HepG2 (cell line): ENCODE measurements around the gene ZNF665. TPM values are rescaled to one million over a fixed set of nuclear protein-coding genes. Genes with fewer than 3 reads are reported as not detected.
"Not testable (repeated sequence)": the region's sequence is repeated elsewhere in the genome, so short reads cannot be mapped to it uniquely, and the experiment has no call there.

Source experiments
- ATAC-seq: fragments of 200-7000 bp; cut with Tn5 transposase; 3 replicates; pipeline ENCODE4 v1.9.1; 2020; ENCODE audit warnings: mild to moderate bottlenecking, moderate library complexity
- BruUV-seq: library from RNA; stranded (reverse); fragments of 400-500 nt; replicated peaks from 2 replicates; lab custom pipeline; 2021; lab: Mats Ljungman, UMichigan
- CTCF ChIA-PET: fragments of 300-600 bp; formaldehyde crosslinking; extraction: SDS; loops from one replicate; lab custom pipeline; 2021; ENCODE audit warnings: low total read pairs, inconsistent platforms, low intra/inter-chr PET ratio; lab: Yijun Ruan, JAX
- POLR2A ChIA-PET: fragments of 350-600 bp; sonication (Branson Sonifier 250); formaldehyde crosslinking; loops from one replicate; lab custom pipeline; 2020; ENCODE audit warnings: antibody characterized with exemption, inconsistent platforms; lab: Yijun Ruan, JAX
- DNase-seq: peaks from one replicate; pipeline ENCODE4 v3.0.0-alpha.2; 2015; ENCODE audit warnings: low spot score
- FAIRE-seq: peaks from 3 replicates; lab custom pipeline; 2011; peaks lifted over from hg19 to GRCh38; lab: Jason Lieb, UNC
- H2AFZ ChIP-seq: one replicate; pipeline ENCODE4 v1.6.1; 2011; ENCODE audit warnings: low read length, inconsistent platforms
- H3K27ac ChIP-seq: fragments of 300-600 bp; 3 replicates; pipeline ENCODE4 v1.8.0; 2011; ENCODE audit warnings: mixed run types, mild to moderate bottlenecking, mixed read lengths, low read length, inconsistent platforms; ENCODE audit not compliant: insufficient read depth; ENCODE audit errors: extremely low read length
- H3K27me3 ChIP-seq, 2 experiments: fragments of 200-600 bp in 1 of 2; 2 replicates in 1 of 2; 3 replicates in 1 of 2; pipeline versions ENCODE4 v1.6.0 to v1.8.0; 2011; ENCODE audit warnings: low read length in 2 of 2, mild to moderate bottlenecking in 2 of 2, moderate library complexity in 2 of 2, inconsistent platforms in 1 of 2; ENCODE audit not compliant: insufficient read depth in 2 of 2, control insufficient read depth in 1 of 2
- H3K36me3 ChIP-seq, 2 experiments: fragments of 200-600 bp in 1 of 2; replicated peaks in 1 of 2; 2 replicates in 1 of 2; 3 replicates in 1 of 2; pipeline versions ENCODE4 v1.5.1 to v1.8.0; 2011; ENCODE audit warnings: low read length in 2 of 2, inconsistent platforms in 1 of 2; ENCODE audit not compliant: insufficient read depth in 2 of 2, control insufficient read depth in 1 of 2
- H3K4me1 ChIP-seq: 2 replicates; pipeline ENCODE4 v1.5.1; 2012; ENCODE audit warnings: low read length, inconsistent platforms; ENCODE audit not compliant: insufficient read depth
- H3K4me2 ChIP-seq: 2 replicates; pipeline ENCODE4 v1.6.0; 2011; ENCODE audit warnings: low read depth, low read length, inconsistent platforms
- H3K4me3 ChIP-seq, 3 experiments: fragments of 200-600 bp in 1 of 3; sonication (generic), shearing (Covaris generic) in 1 of 3; replicated peaks in 1 of 3; 2 replicates each; pipeline ENCODE4 v1.5.1; 2011 to 2016; ENCODE audit warnings: low read length in 3 of 3, inconsistent platforms in 2 of 3, low read depth in 2 of 3, mild to moderate bottlenecking in 2 of 3, control low read depth in 1 of 3, mixed read lengths in 1 of 3; ENCODE audit not compliant: insufficient read depth in 1 of 3
- H3K79me2 ChIP-seq: one replicate; pipeline ENCODE4 v1.6.1; 2011; ENCODE audit warnings: low read length, inconsistent platforms; ENCODE audit not compliant: insufficient read depth
- H3K9ac ChIP-seq: 2 replicates; pipeline ENCODE4 v1.6.0; 2011; ENCODE audit warnings: mild to moderate bottlenecking, low read depth, low read length, inconsistent platforms; ENCODE audit not compliant: insufficient read depth
- H3K9me3 ChIP-seq: 2 replicates; pipeline ENCODE4 v1.5.1; 2012; ENCODE audit warnings: mild to moderate bottlenecking, low read length
- H4K20me1 ChIP-seq: 2 replicates; pipeline ENCODE4 v1.6.0; 2011; ENCODE audit warnings: inconsistent platforms, mild to moderate bottlenecking, low read length, moderate library complexity; ENCODE audit not compliant: insufficient read depth
- STAG1 ChIP-seq: sonication (generic); formaldehyde crosslinking; IDR thresholded peaks from 2 replicates; pipeline ENCODE4 v1.4.0; 2020; ENCODE audit warnings: missing genetic modification reagents
- ZBTB33 ChIP-seq: sonication (generic); formaldehyde crosslinking; IDR thresholded peaks from 2 replicates; pipeline ENCODE4 v1.4.0; 2020; ENCODE audit warnings: missing genetic modification reagents
- WGBS: methylation state at CpG from one replicate; pipeline ENCODE4 v1.1.6; 2017; ENCODE audit warnings: low lambda C conversion rate; 5-methylcytosine and 5-hydroxymethylcytosine counted together
- in situ Hi-C: cut with HindIII; loops from 2 replicates; pipeline ENCODE4 v1.10.0; 2017; ENCODE audit warnings: low pct_unique_long_range_greater_than_20kb; ENCODE audit not compliant: extremely low pct_ligation_motif_present
- intact Hi-C: fragments of 100-400 bp; cut with micrococcal nuclease; formaldehyde crosslinking; loops from one replicate; pipeline ENCODE4 v1.10.0; 2022; ENCODE audit not compliant: unreplicated experiment
- polyA plus RNA-seq, 8 experiments: library from polyadenylated mRNA; depleted of rRNA in 3 of 8; stranded (reverse) in 7 of 8; unstranded in 1 of 8; fragments of >200 nt; fragmentation: Illumina TruSeq in 4 of 8; extraction: Trizol in 4 of 8; gene quantifications; 2 replicates each; pipeline versions ENCODE4 v1.2.1 to v1.2.3, GENCODE V29; 2011 to 2016; ENCODE audit warnings: low read depth in 4 of 8, missing spikeins in 1 of 8, mixed read lengths in 1 of 8; ENCODE audit not compliant: insufficient read depth in 1 of 8
- total RNA-seq, 5 experiments: library from RNA; depleted of rRNA; stranded (reverse); fragments of >200 nt; fragmentation: Illumina TruSeq; extraction: Trizol; gene quantifications; 2 replicates each; pipeline ENCODE4 v1.2.3, GENCODE V29; 2016; ENCODE audit warnings: low read depth in 1 of 5
- TF ChIP-seq, protein P1 (sequence below): sonication (generic); formaldehyde crosslinking; IDR thresholded peaks from 2 replicates; pipeline ENCODE4 v1.5.0; 2020; ENCODE audit warnings: mild to moderate bottlenecking, missing genetic modification reagents, moderate library complexity

Gene ZNF665
- total and polyA plus RNA-seq, 2 of the 13 experiments (the other 11 are each of a cell fraction or from before 2014, with no cell fraction given), result 0.45 to 0.49 TPM

- not testable (repeated sequence) for H3K79me2 ChIP-seq
- TF ChIP-seq STAG1 (peak; percentile 49), ZBTB33 (CRISPR knock-in tag) (0 out of 2 replicates have a peak, but pooled peaks have one; percentile 44)
- TF ChIP-seq, protein P1, sequence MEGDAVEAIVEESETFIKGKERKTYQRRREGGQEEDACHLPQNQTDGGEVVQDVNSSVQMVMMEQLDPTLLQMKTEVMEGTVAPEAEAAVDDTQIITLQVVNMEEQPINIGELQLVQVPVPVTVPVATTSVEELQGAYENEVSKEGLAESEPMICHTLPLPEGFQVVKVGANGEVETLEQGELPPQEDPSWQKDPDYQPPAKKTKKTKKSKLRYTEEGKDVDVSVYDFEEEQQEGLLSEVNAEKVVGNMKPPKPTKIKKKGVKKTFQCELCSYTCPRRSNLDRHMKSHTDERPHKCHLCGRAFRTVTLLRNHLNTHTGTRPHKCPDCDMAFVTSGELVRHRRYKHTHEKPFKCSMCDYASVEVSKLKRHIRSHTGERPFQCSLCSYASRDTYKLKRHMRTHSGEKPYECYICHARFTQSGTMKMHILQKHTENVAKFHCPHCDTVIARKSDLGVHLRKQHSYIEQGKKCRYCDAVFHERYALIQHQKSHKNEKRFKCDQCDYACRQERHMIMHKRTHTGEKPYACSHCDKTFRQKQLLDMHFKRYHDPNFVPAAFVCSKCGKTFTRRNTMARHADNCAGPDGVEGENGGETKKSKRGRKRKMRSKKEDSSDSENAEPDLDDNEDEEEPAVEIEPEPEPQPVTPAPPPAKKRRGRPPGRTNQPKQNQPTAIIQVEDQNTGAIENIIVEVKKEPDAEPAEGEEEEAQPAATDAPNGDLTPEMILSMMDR, result peak; percentile 43
- TF ChIP-seq, all 625 proteins: peak for 3; not testable (repeated sequence) for 622
- in situ Hi-C loops, result loop anchor here (25.0 kb wide), 1 partner anchor 552 kb away; no protein-coding TSS in a partner anchor
- H3K4me2 ChIP-seq, DNase-seq, CTCF ChIA-PET, H3K27me3 ChIP-seq, FAIRE-seq, H3K27ac ChIP-seq, intact Hi-C loops, ATAC-seq, H4K20me1 ChIP-seq, POLR2A ChIA-PET, BruUV-seq, H3K4me1 ChIP-seq, H3K36me3 ChIP-seq, H2AFZ ChIP-seq, H3K9ac ChIP-seq, H3K4me3 ChIP-seq: not testable (repeated sequence)
- peaks cover 26% of the 10 kb centered on the region for H3K9me3 ChIP-seq
- WGBS, result 61% methylated on average over 10 of the region's 19 CpGs
Observed at GRCh38 chr19:53185155-53185882, 7.8 kb downstream of the ZNF665 start.
